Hepatocyte (in vitro differentiated cells): Measurements from ENCODE around the gene HES7. TPM values are rescaled to one million over a fixed set of nuclear protein-coding genes. Genes with fewer than 3 reads are reported as not detected.

Source experiments
- DNase-seq: peaks from one replicate; pipeline ENCODE4 v3.0.0-alpha.2; 2016; ENCODE audit warnings: low spot score
- H2AFZ ChIP-seq: fragments of 200-600 bp; sonication (generic); 2 replicates; pipeline ENCODE4 v1.6.0; 2016; ENCODE audit warnings: antibody characterized with exemption, mild to moderate bottlenecking
- H3K27ac ChIP-seq: fragments of 200-600 bp; sonication (generic); 2 replicates; pipeline ENCODE4 v1.5.1; 2016; ENCODE audit warnings: mild to moderate bottlenecking
- H3K27me3 ChIP-seq: fragments of 200-600 bp; sonication (generic); 2 replicates; pipeline ENCODE4 v1.6.1; 2016
- H3K36me3 ChIP-seq: fragments of 200-600 bp; sonication (generic); replicated peaks from 2 replicates; pipeline ENCODE4 v1.5.1; 2016; ENCODE audit warnings: low read depth; ENCODE audit not compliant: insufficient read depth
- H3K4me1 ChIP-seq: fragments of 200-600 bp; sonication (generic); 2 replicates; pipeline ENCODE4 v1.5.1; 2016; ENCODE audit warnings: mild to moderate bottlenecking, moderate library complexity; ENCODE audit not compliant: insufficient read depth
- H3K4me2 ChIP-seq: fragments of 200-600 bp; sonication (generic); 2 replicates; pipeline ENCODE4 v1.6.0; 2016
- H3K4me3 ChIP-seq: fragments of 200-600 bp; sonication (generic); 2 replicates; pipeline ENCODE4 v1.5.1; 2016; ENCODE audit warnings: mild to moderate bottlenecking
- H3K79me2 ChIP-seq: fragments of 200-600 bp; sonication (generic); 2 replicates; pipeline ENCODE4 v1.6.0; 2017; ENCODE audit warnings: mild to moderate bottlenecking
- H3K9me2 ChIP-seq: fragments of 200-600 bp; sonication (generic); replicated peaks from 2 replicates; pipeline ENCODE4 v1.6.0; 2017; ENCODE audit warnings: mild to moderate bottlenecking; ENCODE audit not compliant: insufficient read depth
- H3K9me3 ChIP-seq: fragments of 200-600 bp; sonication (generic); 2 replicates; pipeline ENCODE4 v1.5.1; 2016; ENCODE audit warnings: low read depth, mild to moderate bottlenecking
- H4K20me1 ChIP-seq: fragments of 200-600 bp; sonication (generic); 2 replicates; pipeline ENCODE4 v1.6.0; 2016; ENCODE audit warnings: mild to moderate bottlenecking; ENCODE audit not compliant: insufficient read depth, poor library complexity, severe bottlenecking
- CTCF ChIP-seq: fragments of 200-600 bp; sonication (generic); IDR thresholded peaks from 2 replicates; pipeline ENCODE4 v1.5.1; 2016; ENCODE audit warnings: antibody characterized with exemption, mild to moderate bottlenecking; ENCODE audit not compliant: poor library complexity
- EZH2 ChIP-seq: fragments of 200-600 bp; sonication (generic); IDR thresholded peaks from 2 replicates; pipeline ENCODE4 v1.6.1; 2016; ENCODE audit warnings: antibody characterized with exemption, mild to moderate bottlenecking, borderline replicate concordance
- EZH2phosphoT487 ChIP-seq: fragments of 200-600 bp; sonication (generic); IDR thresholded peaks from one replicate; pipeline ENCODE4 v1.6.1; 2018; ENCODE audit warnings: antibody characterized with exemption, mild to moderate bottlenecking, low read depth, moderate library complexity; ENCODE audit not compliant: unreplicated experiment, severe bottlenecking
- WGBS: methylation state at CpG from one replicate; pipeline ENCODE4 v1.1.6; 2016; ENCODE audit warnings: low lambda C conversion rate; ENCODE audit errors: missing lambda C conversion rate; 5-methylcytosine and 5-hydroxymethylcytosine counted together
- polyA plus RNA-seq: library from polyadenylated mRNA; unstranded; fragments of >200 nt; fragmentation: Nextera tagmentation; extraction: Ambion mirVana; gene quantifications from 2 replicates; pipeline ENCODE4 v1.2.1, GENCODE V29; 2016
- total RNA-seq: library from RNA; depleted of rRNA; stranded (reverse); fragments of >200 nt; gene quantifications from 2 replicates; pipeline ENCODE4 v1.2.3, GENCODE V29; 2014

HES7 gene
- total and polyA plus RNA-seq, 2 experiments from 2014 or later: not detected

- H3K9me2 ChIP-seq: no peaks in the 10 kb centered on the region
- H3K4me2 ChIP-seq: peak overlapping the region; percentile 88
- H3K27me3 ChIP-seq: peaks cover 39% of the 10 kb centered on the region
- no peaks in the 10 kb centered on the region for H3K36me3 ChIP-seq
- TF ChIP-seq CTCF (peak; percentile 94), EZH2 (no peak)
- peak; percentile 94 for DNase-seq
- H4K20me1 ChIP-seq: no peaks in the 10 kb centered on the region
- H3K79me2 ChIP-seq: no peaks in the 10 kb centered on the region
- peak overlapping the region; percentile 14 for H2AFZ ChIP-seq
- H3K4me3 ChIP-seq: peak overlapping the region; percentile 48
- WGBS: 1% methylated on average over 38 of the region's 38 CpGs
- H3K9me3 ChIP-seq: no peaks in the 10 kb centered on the region
- H3K4me1 ChIP-seq: peaks cover 15% of the 10 kb centered on the region
- peak overlapping the region; percentile 91 for H3K27ac ChIP-seq
These were observed 4.9 kb downstream of the HES7 start for GRCh38 chr17:8118769-8119580.

GRCh38 chr17:8117980-8118768 lies 5.7 kb downstream of the HES7 start, which contains the start of gene ALOXE3:
TSS of gene ALOXE3 (minus strand) at chr17:8118514. CDS start at chr17:8117990, 524 bp downstream.
- H3K27me3 ChIP-seq: peaks cover 32% of the 10 kb centered on the region
- H3K4me1 ChIP-seq: peaks cover 7% of the 10 kb centered on the region
- no peaks in the 10 kb centered on the region for H3K9me3 ChIP-seq
- no peaks in the 10 kb centered on the region for H3K9me2 ChIP-seq
- WGBS: 1% methylated on average over 33 of the region's 33 CpGs
- peak within 1 kb of the TSS; percentile 88 for H3K4me2 ChIP-seq
- peak within 1 kb of the TSS; percentile 30 for H2AFZ ChIP-seq
- DNase-seq: peak; percentile 87
- TF ChIP-seq EZH2phosphoT487 (no peak), CTCF (no peak), EZH2 (no peak)
- H3K27ac ChIP-seq: peak within 1 kb of the TSS; percentile 91
- no peaks in the 10 kb centered on the region for H4K20me1 ChIP-seq
- no peaks in the 10 kb centered on the region for H3K36me3 ChIP-seq
- no peaks in the 10 kb centered on the region for H3K79me2 ChIP-seq
- peak within 1 kb of the TSS; percentile 48 for H3K4me3 ChIP-seq

GRCh38 chr17:8117367-8117979 lies 6.4 kb downstream of the HES7 start:
- H3K27ac ChIP-seq: peak overlapping the region; percentile 91
- H3K4me3 ChIP-seq: peak overlapping the region; percentile 48
- H2AFZ ChIP-seq: peak overlapping the region; percentile 30
- peaks cover 32% of the 10 kb centered on the region for H3K27me3 ChIP-seq
- peak overlapping the region; percentile 88 for H3K4me2 ChIP-seq
- no peaks in the 10 kb centered on the region for H4K20me1 ChIP-seq
- TF ChIP-seq CTCF (no peak), EZH2 (no peak)
- no peaks in the 10 kb centered on the region for H3K36me3 ChIP-seq
- no peaks in the 10 kb centered on the region for H3K9me2 ChIP-seq
- H3K9me3 ChIP-seq: no peaks in the 10 kb centered on the region
- whole genome bisulfite sequencing: 9% methylated on average over 18 of the region's 18 CpGs
- no peaks in the 10 kb centered on the region for H3K4me1 ChIP-seq
- H3K79me2 ChIP-seq: no peaks in the 10 kb centered on the region
- peak; percentile 42 for DNase-seq
